Activated gamma-delta T cell treated with anti-CD3 and anti-CD28 coated beads, Interleukin-2, amount 50 U/mL, for 16 hours (primary cell): ENCODE measurements around the gene PRDM15.

Source experiments
- DNase-seq: peaks from one replicate; pipeline ENCODE4 v3.0.0-alpha.2; 2020; ENCODE audit warnings: low read depth

PRDM15 gene

DNA sequence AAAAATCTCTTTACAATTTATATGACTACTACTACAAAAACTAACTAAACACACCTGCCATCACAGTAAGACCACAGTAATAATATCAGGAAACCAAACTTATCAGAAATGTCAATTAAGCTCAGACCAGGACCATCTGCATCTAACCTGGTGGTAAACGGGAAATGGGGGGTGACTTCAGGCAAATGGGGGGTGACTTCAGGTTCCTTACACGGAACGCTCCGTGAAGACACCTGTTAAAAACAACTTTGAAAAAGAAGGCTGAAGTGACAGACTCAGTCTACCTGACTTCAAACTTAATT, 15.8 kb downstream of the PRDM15 start:
- no peak for DNase-seq

DNA sequence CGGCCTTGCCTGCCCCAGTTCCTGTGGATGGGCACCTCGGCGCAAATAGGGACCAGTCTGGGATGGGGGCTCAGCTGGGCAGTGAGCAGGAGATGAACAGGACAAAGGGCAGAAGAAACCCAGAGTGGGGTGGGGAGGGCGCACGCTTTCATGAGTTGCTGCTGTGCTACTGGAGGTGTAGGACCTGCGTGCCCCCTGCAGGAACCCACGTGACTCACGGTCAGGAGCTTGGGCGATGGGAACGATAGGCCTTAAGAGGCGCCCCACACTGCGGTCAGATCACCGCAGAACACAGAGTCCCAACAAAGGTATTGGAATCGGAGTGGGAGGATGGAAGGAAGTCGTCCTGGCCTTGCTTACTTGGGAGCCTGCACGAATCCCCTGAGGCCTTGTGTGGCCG, 17.2 kb downstream of the PRDM15 start:
- no peak for DNase-seq

DNA sequence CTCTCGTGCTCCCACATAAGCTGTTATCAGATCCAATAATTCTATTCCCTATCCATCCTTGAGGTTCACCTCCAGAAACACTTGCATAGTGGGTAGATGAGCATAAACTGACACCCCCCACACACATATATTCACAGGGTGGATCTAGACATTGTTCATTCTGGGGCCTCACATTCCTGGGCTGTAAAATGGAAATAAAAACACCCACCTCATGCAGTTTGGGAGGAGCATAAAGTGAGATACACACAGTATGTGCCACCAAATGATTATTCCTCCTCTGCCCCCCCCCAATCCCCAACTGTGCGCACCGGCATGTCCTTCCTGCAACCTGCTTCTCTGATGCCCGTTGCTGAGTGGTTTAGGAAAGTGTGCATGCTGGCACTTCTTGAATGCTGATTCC, 17.9 kb downstream of the PRDM15 start:
- no peak for DNase-seq

DNA sequence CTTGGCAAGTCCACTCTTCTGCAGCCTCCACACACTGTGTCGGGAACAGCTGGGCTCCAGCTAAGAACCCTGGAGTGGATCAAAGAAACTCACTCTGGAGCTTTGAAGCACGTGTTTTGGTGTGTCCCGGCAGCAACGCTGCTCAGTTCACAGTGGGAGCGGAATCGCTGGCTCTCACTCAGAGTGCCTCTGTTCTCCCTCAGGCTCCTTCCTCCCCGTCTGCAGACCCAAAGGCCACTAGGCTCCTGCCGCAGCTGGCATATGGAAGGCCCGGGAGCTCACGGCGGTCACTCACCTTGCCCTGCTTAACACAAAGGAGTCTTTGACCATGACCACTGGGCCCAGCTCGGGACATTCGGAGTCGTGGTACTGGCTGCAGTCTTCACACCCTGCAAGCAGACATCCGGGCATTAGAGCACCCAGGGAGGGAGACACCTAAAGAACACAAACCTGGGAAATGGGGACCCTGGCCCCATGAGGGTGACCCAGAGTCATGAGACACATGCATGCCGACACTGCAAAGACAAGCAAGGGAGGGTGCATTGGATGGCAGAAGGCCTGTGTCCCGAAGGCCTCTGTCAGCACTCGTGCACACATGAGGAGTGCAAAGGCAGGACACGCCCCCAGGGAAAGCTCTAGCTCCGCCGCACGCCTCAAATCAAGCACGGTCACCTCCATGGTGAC, 19.7 kb downstream of the PRDM15 start:
- DNase-seq, result no peak

DNA sequence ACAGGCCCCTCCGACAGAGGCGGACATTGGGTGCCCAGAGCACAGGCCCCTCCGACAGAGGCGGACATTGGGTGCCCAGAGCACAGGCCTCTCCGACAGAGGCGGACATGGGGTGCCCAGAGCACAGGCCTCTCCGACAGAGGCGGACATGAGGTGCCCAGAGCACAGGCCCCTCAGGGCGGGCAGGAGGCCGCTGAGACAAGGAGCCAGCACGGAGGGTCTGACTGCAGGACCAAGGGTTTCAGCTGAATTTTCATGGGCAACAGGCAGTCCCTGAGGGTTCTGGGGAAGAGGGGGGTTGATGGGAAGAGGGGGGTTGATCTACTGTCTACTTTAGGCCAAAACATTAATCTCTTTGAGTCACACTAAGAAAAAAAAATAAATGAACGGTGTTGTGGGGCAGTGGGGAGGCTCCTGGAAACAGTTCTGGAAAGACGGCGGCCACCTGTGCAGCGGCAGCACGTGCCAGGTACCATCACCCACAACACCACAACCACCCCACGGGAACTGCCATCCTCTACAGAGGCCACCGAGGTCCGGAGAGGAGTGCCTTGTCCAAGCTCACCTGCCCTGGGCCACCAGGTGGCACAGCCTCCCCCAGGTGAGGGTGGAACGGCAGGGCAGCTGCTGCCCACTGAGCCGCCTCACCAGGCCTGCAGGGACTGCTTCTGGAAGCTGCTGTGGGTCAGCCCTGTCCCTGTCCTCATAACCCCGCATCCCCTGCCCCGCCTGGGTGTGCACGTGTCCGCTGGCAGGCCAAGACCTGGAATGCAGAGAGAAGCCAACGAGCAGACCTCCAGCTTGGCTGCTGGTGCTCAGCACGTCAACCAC, 20.5 kb downstream of the PRDM15 start:
- no peak for DNase-seq

DNA sequence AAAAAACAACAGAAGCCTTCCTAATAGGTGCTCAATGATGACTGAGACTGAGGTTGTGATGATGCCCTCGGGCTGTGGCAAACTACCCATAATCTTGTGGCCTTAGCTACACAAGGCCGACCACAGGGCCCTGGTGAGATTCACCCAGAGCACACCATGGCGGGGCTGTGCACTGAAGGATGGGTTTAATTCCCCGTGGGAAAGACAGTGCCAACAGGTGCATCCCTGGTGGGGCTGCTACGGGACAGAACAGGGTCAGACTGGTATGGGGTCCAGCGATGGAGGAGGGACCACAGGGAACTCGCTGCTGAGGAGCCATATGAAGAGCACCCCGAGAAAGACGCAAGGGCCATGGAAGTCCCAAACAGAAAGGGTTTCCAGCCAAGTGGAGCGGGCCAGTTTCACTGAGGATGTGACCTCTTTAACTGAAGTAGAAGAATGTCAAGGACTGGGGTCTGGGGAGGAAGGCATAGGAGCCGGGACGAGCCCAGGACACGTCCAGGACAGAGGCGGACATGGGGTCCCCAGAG, 21.3 kb downstream of the PRDM15 start:
- DNase-seq, result no peak

DNA sequence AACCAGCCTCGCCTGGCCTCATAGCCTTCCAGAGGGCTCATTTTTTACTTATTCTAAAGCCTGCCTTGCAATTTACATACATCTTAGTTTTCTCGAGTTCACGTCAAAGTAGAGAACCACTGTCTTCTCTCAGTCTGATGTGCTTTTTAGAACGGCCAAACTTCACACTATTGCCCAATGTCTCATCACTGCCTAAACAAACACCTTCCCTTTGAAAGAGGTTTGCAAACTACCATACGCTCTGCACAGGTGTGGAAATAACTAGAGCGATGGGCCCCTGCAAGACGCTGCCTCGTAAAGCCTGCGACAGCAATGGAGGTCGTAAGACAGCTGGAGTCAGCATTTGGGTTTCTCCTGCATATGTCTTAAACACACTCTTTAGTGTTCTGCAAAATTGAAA, 22.6 kb downstream of the PRDM15 start:
- DNase-seq, result no peak

DNA sequence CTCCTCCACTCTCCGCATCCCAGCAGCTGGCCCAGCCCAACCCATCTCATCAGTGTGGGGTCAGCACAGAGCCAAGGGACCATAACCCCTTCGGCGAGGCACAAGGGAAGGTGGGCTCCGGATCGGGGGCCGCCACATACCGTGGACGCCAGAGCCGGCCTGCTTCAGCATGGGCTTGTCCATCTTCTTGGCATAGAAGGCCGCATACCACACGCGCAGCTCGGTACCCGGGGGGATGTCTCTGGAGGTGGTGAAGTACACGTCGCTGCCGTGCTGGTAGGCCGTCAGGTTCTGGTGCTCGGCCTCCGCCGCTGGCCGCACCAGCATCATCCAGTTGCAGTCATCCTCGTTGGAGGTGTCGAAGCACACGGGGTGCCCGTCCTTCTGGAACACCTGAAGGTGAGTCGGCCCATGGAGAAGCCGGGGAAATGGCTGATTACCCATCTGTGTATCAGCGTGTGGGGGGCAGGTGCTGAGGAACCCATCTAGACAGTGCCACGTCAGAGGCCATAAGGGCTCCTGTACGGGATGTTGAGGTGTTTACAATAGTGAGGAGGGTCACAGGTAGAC, 24.6 kb downstream of the PRDM15 start:
- no peak for DNase-seq

DNA sequence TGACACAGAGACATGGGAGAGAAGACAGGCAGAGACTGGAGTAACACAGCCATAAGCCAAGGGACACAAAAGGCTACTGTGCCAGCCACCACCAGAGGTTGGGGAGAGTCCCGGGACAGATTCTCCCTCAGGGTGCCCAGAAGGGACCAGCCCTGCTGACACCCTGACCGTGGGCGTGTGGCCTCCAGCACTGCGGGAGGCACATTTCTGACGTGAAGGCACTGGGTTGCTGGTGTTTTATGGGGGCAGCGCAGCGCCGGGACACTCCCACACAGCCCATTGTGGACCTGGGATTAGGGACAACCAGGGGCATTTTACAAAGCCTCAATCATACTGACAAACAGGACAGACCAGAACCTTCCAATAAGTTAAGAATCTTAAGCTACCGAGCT, 26.2 kb downstream of the PRDM15 start:
- no peak for DNase-seq

DNA sequence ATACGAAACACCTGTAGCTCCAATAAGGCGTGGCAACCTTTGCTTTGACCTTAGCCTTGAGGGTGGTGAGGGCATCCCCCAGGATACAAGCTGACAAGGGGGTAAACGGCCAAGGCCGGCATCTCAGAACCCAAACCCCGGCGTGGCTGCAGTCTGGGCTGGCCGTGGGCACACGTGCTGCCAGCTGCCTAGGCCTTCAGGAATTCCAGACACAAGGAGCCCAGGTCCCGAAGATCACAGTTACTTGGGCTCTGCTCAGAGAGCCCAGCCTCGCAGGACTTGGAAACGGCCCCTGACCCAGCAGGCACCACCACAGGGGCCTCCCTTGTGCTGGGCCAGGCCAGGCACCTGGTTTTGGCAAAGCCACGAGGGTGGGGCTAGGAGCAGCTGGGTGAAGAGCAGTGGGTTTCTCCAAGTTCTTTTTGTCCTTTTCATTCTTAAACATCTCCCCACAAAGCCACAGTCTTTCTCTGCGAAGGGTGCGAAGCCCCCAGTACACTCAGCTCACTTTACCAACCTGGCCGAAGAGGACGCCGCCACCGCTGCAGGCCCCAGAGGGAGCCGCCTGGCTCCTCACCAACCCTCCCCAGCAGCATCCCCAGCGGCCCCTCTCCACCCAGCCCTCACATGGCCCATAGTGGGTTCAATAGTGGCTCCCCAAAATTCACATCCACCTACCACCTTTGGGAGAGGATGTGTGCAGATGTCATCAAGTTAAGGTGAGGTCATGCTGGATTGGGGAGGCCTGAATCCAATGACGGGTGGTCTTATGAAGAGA, 26.8 kb downstream of the PRDM15 start:
- no peak for DNase-seq

DNA sequence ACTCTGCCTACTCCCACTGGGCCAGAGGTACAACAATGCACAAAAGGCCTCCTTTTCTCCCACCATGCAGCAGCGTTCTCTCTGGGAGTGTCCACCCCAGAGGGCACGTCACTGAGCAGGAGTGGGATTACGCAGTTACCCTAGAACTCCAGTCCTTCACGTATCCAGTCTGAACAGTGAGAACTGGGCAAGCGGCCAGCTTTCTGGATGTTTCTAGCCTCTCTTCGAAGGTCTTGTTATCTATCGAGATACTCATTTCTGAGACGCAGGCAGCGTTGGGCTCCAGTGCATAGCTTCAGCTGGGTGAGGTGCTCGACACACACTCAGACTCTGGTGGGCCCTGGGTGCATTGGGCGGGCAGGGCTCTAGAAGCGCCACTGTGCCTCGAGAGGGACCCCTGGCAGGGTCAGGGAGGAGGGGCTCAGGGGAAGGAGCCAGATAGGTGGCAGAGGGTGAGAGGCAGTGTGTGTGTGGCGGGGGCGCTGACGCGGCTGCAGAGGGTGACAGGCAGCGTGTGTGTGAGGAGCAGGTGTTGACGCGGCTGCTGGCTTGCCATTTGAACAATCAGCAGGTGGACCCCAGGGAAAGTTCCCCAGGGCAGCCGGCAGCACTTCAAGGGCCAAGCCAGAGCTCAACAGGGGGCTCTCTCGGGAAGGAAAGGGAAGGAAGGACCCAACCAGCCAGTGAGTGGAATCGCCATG, 27.9 kb downstream of the PRDM15 start:
- DNase-seq, result no peak

DNA sequence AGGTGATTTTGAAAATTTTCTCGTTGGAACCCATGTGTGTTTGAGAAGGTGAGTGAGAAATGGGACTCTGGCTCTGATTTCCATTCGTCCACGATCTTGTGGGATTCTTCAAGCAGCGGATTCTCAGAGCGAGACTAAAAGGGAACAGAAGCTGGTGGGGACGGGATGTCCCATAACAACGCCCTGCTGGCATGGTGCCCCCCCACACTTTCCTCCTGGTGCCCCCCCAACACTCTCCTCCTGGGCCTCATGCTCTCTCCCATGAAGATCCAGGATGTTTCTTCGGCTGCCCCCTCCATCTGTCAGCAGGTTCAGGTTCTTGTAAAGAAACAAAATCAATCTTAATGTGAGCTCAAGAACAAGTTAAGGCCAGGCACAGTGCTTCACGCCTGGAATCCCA, 29.1 kb downstream of the PRDM15 start:
- no peak for DNase-seq

DNA sequence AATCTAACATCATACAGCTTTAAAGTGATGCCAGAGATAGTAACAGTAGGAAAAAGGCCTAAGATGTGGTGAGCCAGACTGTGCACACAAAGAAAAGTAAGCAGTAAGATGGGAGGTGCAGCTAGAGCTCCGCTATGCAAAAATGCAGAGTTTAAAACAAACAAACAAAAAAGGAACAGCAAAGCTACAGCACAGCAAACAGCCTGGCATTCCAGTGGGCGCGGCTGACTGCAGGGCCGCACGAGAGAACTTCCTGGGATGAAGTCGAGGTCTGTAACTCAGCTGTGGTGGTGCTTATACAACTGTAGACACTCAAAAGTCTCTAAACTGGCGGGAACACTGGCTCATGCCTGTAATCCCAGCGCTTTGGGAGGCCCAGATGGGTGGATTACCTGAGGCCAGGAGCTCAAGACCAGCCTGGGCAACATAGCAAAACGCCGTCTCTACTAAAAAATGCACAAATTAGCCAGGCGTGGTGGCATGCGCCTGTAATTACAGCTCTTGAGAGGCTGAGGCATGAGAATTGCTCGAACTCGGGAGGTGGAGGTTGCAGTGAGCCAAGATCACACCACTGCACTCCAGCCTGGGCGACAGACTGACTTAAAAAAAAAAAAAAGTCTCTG, 30.1 kb downstream of the PRDM15 start:
- DNase-seq, result no peak

DNA sequence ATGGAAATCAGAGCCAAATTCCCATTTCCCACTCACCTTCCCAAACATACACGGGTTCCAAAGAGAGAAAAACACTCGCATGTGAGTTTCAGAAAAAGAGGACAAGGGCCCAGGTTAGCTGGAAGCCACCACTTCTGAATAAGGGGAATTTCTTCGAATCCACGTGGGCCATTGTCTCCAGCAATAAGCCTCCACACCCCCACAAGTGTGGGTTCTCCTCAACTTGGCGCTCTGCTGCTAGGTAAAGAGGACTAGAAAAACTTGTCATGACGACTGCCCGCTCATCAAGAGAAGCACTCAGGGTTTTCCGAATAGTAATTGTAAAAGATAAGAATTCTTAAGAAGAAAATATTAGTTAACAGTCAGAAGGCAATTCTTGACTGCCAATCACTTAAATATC, 30.6 kb downstream of the PRDM15 start:
- no peak for DNase-seq

DNA sequence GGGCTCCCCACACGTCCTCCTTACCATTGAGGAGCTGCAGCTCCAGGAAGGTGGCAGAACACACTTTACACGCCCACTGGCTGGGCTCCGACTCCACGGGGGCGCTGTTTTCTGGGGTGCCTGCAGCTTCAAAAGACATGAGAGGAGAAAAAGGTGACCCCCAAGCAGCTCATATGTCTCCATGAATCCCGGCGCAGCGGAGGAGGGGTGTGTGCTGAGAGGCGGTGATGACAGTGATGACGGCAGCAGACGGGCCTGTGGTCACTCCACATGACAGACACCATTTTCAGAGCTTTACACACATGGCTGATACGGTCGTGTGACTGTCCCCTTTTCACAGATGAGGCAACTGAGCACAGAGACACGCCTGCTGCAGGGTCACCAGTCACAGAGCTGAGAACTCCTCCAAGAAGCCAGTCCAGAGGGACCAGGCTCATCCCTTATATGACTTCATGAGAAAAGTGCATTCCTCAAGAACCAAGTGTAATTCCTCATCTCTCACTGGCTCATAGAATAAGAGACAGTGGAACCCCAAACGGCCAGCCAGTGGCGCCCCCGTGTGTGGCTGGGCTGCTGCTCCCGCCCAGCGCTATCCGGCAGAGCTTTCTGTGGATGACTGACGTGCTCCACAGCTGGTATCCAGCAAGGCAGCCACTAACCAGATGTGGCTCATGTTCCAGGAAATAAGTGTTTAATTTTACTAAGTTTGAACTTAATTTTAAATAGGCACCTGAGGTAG, 31.9 kb downstream of the PRDM15 start:
- no peak for DNase-seq

DNA sequence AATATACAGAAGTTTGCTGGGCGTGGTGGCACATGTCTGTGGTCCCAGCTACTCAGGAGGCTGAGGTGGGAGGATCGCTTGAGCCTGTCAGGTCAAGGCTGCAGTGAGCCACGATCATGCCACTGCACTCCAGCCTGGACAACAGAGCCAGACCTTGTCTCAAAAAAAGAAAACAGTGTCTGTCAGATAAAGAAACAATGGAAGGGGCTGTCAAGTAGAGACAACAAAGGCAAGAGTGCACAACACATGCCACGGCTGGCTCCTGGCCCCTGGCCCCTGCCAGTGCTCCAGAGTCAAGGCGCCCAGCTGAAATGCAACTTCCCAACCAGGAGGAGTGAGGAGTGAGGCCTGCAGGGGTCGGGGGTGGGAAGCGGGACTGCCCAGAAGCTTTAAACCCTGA, 32.6 kb downstream of the PRDM15 start:
- DNase-seq, result no peak

DNA sequence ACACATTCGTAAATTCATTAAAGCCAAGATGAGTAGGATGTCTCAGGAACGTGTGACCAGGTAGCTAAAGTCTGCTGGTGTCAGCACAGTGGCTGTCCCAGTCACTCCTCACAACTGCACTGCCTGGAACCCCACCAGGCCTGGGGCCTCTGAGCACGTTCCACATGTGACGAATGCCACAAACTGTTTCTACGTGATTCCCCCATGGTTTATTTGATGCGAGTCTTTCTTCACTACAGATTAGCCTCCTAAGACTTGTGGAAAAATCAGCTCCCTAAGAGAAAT, 33.2 kb downstream of the PRDM15 start:
- no peak for DNase-seq

DNA sequence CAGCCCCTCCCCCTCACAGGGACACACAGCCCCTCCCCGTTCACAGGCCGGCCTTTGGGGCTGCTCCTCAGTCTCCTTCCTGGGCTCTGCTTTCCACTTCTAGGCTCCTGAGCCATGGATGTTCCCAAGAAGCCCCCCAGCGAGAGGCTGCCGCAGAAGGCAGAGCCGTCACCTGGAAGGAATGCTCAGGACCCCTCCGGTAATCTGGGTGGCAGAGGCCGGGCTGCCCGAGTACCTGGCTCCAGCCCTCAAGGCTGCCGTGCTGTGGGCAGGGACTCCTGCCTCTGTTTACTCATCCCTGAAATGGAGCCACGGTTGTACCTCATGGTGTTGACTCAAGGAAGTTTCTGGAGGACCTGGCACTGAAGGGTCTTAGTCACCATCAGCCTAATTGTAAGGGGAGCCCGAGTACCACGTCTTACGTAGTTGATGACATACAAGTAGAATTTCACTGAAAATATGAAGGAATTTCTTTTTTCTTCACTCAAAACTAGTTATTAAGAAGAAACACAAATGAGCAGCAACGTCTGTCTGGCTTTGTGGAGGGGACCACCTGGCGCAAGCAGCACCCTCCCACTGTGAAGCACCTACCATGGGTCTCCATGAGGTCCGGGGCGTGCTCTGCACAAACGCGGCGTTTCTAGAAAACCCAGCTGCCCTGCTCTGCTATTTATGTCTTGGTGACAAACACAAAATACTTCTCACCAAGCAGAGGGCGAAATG, 33.7 kb downstream of the PRDM15 start:
- DNase-seq, result no peak

DNA sequence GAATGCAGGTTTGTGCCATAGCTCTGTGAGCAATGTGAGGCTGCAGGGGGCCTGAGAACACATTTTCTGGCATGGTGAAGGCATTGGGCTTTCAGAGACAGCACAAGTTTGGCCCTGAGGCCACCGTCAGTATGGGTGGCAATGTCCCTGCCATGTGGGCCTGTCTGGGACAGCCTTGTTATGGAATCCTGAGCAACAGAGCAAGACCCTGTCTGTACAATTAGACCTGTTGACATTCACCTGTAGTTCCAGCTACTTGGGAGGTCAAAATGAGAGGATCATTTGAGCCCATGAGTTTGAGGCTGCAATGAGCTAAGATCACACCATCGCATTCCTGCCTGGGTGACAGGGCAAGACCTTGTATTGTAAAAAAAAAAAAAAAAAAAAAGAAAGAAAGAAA, 35.6 kb downstream of the PRDM15 start:
- DNase-seq, result no peak

DNA sequence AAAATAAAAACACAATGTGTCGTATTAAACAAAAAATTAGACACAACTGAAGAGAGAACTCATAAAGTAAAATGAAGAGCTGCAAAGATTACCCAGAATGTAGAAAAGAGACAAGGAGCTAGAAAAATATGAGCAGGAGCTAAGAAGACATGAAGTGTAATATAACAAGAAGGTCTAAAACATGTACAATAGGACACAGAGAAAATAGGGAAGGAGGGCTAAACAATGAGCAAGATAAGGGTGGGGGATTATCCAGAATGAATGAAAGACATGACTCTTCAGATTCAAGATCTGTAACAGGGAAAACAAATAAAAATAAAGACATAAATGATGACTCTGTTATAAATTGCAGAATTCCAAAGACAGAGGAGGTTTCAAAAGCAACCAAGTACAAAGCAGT, 38.3 kb downstream of the PRDM15 start:
- no peak for DNase-seq
